Transverse colon (tissue), 4 donors: ENCODE measurements around the gene NKD1. TPM values are rescaled to one million over a fixed set of nuclear protein-coding genes. Genes with fewer than 3 reads are reported as not detected.

ENCODE experiments used
- DNase-seq: peaks from one replicate; pipeline ENCODE4 v3.0.0-alpha.2; 2019
- H3K27ac ChIP-seq, 4 donors: fragments of 200-600 bp; sonication (generic); 2 replicates each; pipeline ENCODE4 v1.5.1; 2016 to 2018; ENCODE audit warnings: inconsistent platforms in 4 of 4
- H3K27me3 ChIP-seq: fragments of 200-600 bp; sonication (generic); 2 replicates; pipeline ENCODE4 v1.5.1; 2017; ENCODE audit warnings: inconsistent platforms
- H3K36me3 ChIP-seq, 4 donors: fragments of 200-600 bp; sonication (generic); 2 replicates each; pipeline ENCODE4 v1.5.1; 2017 to 2019; ENCODE audit warnings: inconsistent platforms in 4 of 4
- H3K4me1 ChIP-seq, 4 donors: fragments of 200-600 bp; sonication (generic); 2 replicates each; pipeline ENCODE4 v1.5.1; 2017 to 2020; ENCODE audit warnings: inconsistent platforms in 4 of 4
- H3K4me3 ChIP-seq, 4 donors: fragments of 200-600 bp; sonication (generic); 1 replicate in 1 of 4; 2 replicates in 3 of 4; pipeline versions ENCODE4 v1.5.1 to v1.6.1; 2017 to 2019; ENCODE audit warnings: inconsistent platforms in 4 of 4
- H3K9me3 ChIP-seq, 2 donors: fragments of 200-600 bp; sonication (generic); 2 replicates each; pipeline ENCODE4 v1.5.1; 2017 to 2019; ENCODE audit warnings: inconsistent platforms in 2 of 2
- EP300 ChIP-seq: sonication (generic); formaldehyde crosslinking; IDR thresholded peaks from one replicate; pipeline ENCODE4 v1.6.1; 2017; ENCODE audit warnings: antibody characterized with exemption, low read depth
- POLR2A ChIP-seq: fragments of 450-650 bp; IDR thresholded peaks from one replicate; pipeline ENCODE4 v1.6.1; 2016; ENCODE audit warnings: antibody characterized with exemption, mild to moderate bottlenecking, moderate library complexity
- POLR2AphosphoS5 ChIP-seq, 3 donors: sonication (generic); formaldehyde crosslinking; IDR thresholded peaks; one replicate each; pipeline ENCODE4 v1.6.1; 2016; ENCODE audit warnings: antibody characterized with exemption in 3 of 3
- WGBS, 2 donors: methylation state at CpG; one replicate each; pipeline ENCODE4 v1.1.5; 2018; ENCODE audit warnings: low coverage in 1 of 2; 5-methylcytosine and 5-hydroxymethylcytosine counted together
- in situ Hi-C, 4 donors: fragments of 200-750 bp; cut with MboI; loops; one replicate each; pipeline versions ENCODE4 v1.15.0 to v1.15.1; 2017; ENCODE audit warnings: low sequenced_read_pairs in 3 of 4, low pct_ligation_motif_present in 1 of 4, low pct_unique_long_range_greater_than_20kb in 1 of 4
- intact Hi-C: fragments of 100-400 bp; cut with DNase I; formaldehyde crosslinking; loops from one replicate; pipeline ENCODE4 v1.15.1; 2023; ENCODE audit warnings: low total_unique reads
- total RNA-seq, 4 donors: library from RNA; depleted of rRNA; stranded (reverse); fragments of >200 nt; gene quantifications; one replicate each; pipeline ENCODE4 v1.1.0, GENCODE V29; 2016
- TF ChIP-seq, protein P1 (sequence below), 5 experiments: fragments of 200-600 bp in 3 of 5; fragments of 450-650 bp in 2 of 5; sonication (generic) in 3 of 5; IDR thresholded peaks; 1 replicate in 2 of 5; 2 replicates in 3 of 5; pipeline ENCODE4 v1.5.1; 2016 to 2017; ENCODE audit warnings: antibody characterized with exemption in 5 of 5, inconsistent platforms in 3 of 5, mild to moderate bottlenecking in 2 of 5, moderate library complexity in 1 of 5

NKD1 gene
- total RNA-seq, 4 donors from 2014 or later: 1.7 to 98.1 (median 2.5) TPM

DNA sequence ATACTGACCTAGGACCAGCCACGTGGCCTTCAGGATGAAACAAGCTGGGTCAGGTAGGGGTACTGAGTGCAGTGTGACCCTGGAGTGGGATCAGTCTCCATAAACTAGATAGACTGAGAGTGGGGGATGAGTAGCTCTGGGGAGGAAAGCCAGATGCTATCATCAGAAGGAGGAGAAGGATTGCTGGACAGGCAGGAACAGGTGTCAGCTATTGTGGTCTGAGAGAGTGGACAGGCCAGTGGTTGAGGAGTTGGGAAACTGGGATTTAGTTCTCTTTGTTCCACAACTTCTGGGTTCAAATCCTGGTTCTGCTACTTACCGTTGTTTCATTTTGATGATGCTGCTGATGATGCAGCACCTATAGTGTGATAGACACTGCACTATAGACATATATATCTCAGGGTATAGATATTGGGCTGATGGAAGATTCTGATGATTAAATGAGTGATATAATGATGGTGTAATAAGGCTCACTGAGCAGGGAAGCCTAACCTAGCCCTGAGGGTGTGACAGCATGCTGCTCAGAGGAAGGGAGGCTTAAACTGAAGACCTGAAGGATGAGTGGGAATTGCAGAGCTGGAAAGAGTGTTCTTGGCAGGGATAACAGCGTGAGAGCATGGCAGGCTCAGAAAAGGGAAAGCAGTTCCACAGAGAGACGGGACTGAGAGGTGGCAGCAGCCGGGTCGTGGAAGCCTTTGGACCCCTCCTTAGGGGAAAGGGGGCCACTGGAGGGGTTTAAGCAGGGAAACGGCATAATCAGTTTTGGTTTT lies 66.9 kb downstream of the NKD1 start:
- Histone ChIP-seq H3K4me3 (no peak overlapping the region), H3K9me3 (no peaks in the 10 kb centered on the region), H3K36me3 (no peaks in the 10 kb centered on the region), H3K4me1 (peaks cover 24 to 63% (median 30%) of the 10 kb centered on the region in 4 donors), H3K27me3 (no peaks in the 10 kb centered on the region), H3K27ac (peak overlapping the region; percentile 64 to 86 (median 76))
- in situ Hi-C loops: no loop called here
- no peak for DNase-seq
- intact Hi-C loops: no loop called here
- WGBS, 2 donors: 77 to 78% methylated on average over 7 of the region's 7 CpGs
- TF ChIP-seq POLR2AphosphoS5 (IDR thresholded peaks at IDR 0.05): no peak
- no peak for TF ChIP-seq POLR2A
- TF ChIP-seq EP300: no peak
- TF ChIP-seq, protein P1, sequence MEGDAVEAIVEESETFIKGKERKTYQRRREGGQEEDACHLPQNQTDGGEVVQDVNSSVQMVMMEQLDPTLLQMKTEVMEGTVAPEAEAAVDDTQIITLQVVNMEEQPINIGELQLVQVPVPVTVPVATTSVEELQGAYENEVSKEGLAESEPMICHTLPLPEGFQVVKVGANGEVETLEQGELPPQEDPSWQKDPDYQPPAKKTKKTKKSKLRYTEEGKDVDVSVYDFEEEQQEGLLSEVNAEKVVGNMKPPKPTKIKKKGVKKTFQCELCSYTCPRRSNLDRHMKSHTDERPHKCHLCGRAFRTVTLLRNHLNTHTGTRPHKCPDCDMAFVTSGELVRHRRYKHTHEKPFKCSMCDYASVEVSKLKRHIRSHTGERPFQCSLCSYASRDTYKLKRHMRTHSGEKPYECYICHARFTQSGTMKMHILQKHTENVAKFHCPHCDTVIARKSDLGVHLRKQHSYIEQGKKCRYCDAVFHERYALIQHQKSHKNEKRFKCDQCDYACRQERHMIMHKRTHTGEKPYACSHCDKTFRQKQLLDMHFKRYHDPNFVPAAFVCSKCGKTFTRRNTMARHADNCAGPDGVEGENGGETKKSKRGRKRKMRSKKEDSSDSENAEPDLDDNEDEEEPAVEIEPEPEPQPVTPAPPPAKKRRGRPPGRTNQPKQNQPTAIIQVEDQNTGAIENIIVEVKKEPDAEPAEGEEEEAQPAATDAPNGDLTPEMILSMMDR (IDR thresholded peaks at IDR 0.05): no peak

DNA sequence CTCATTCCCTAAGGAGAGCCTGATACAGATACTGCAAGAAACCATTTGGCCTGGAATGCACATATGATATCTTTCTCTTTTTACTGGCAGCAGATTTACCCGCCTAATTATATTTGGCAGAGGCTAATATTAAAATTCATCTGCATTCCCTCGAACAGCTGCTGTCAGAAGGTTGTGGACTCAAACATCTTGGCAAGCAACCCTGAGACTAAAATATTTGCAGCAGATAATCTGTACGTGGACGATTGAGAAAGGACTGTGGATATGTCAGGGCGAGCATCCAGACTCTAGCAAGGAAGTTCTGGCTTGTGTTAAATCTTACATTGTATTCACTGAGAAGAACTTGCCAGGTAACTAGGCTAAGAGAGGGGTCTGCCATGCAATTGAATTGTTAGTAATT lies 67.7 kb downstream of the NKD1 start:
- no peak for TF ChIP-seq POLR2AphosphoS5 (IDR thresholded peaks at IDR 0.05)
- intact Hi-C loops: no loop called here
- no peak for DNase-seq
- Histone ChIP-seq H3K27ac (peak overlapping the region in 3 of 4 donors; percentile 64 to 86 (median 82)), H3K27me3 (no peaks in the 10 kb centered on the region), H3K36me3 (no peaks in the 10 kb centered on the region), H3K4me1 (peaks cover 20 to 55% (median 29%) of the 10 kb centered on the region in 4 donors), H3K4me3 (no peak overlapping the region), H3K9me3 (no peaks in the 10 kb centered on the region)
- WGBS, 2 donors: 65 to 66% methylated on average over 3 to 5 of the region's 5 CpGs
- in situ Hi-C loops: no loop called here

DNA sequence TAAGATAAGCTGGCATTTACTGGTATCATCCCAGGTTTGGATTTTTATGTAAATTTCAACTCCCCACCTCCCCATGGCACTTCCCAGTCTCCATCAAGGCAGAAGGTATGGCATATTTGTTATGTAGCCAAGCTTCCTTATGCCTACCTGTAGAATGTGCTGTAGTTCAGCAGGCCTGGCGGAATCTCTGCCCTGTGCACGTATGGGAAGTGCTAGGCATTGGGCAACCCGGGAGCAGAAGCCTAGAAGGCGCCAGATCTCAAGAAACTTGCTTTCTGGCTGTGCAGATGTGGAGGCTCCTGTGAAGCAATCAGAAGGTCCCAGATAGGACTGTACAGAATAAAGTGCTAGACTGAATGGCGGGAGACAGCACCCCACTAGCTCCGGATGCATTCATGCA lies 68.2 kb downstream of the NKD1 start:
- no peak for DNase-seq
- Histone ChIP-seq H3K4me3 (no peak overlapping the region), H3K27ac (peak overlapping the region; percentile 40 to 86 (median 73)), H3K27me3 (no peaks in the 10 kb centered on the region), H3K4me1 (peaks cover 19 to 50% (median 26%) of the 10 kb centered on the region in 4 donors), H3K9me3 (no peaks in the 10 kb centered on the region), H3K36me3 (no peaks in the 10 kb centered on the region)
- TF ChIP-seq POLR2AphosphoS5 (IDR thresholded peaks at IDR 0.05) (no peak), EP300 (no peak), POLR2A (no peak)
- TF ChIP-seq, protein P1 (IDR thresholded peaks at IDR 0.05): no peak
- in situ Hi-C loops: no loop called here
- intact Hi-C loops: no loop called here
- 80 to 85% methylated on average over 1 to 6 of the region's 6 CpGs for WGBS, 2 donors

DNA sequence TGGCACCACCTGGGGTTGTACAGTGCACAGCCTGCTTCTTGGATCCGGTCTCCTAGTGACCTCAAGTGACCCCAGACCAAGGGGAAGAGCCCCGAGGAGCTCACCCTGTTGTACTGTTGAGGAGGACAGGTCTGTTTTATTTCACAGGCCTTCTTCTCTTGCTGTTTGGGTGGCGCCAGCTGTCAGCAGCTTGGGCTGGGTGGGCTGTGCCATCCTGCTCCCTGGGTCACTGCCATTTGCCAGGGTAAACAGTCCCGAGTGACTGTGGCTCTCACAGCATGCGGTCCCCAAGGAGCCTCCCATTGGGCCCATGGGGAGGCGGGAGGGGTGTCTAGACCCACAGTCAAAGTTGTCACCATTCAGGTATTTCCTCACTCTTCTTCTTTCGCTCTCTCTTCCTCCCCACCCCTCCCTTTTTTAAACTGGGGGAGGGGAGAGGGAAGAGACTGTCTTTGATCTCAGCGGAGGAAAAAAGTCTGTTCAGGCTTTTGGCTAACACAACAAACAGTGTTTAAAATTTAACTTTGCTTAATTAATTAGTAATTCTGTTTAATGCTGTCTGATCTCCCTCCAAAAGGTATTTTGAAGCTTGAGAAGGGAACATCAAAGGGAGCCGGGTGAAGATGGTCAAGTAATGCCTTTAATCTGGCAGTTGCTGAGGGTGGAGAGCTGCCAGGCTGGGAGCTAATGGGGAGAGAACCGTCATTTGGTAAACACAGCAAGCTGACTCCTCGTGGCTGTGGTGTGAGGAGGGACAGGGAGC lies 68.9 kb downstream of the NKD1 start:
- no peaks in the 10 kb centered on the region for H3K36me3 ChIP-seq
- no peaks in the 10 kb centered on the region for H3K9me3 ChIP-seq
- no peaks in the 10 kb centered on the region for H3K27me3 ChIP-seq
- no peak overlapping the region for H3K4me3 ChIP-seq
- intact Hi-C loops: no loop called here
- H3K27ac ChIP-seq: peak overlapping the region; percentile 40 to 86 (median 73)
- in situ Hi-C loops: no loop called here
- DNase-seq: no peak
- H3K4me1 ChIP-seq: peaks cover 19 to 45% (median 26%) of the 10 kb centered on the region in 4 donors
- TF ChIP-seq POLR2AphosphoS5 (IDR thresholded peaks at IDR 0.05) (no peak), POLR2A (no peak), EP300 (no peak)
- TF ChIP-seq, protein P1 (IDR thresholded peaks at IDR 0.05): no peak
- WGBS, 2 donors: 47 to 62% methylated on average over 5 to 11 of the region's 11 CpGs
